ENCODE measurements around the gene PCK1.

PCK1 gene

DNA sequence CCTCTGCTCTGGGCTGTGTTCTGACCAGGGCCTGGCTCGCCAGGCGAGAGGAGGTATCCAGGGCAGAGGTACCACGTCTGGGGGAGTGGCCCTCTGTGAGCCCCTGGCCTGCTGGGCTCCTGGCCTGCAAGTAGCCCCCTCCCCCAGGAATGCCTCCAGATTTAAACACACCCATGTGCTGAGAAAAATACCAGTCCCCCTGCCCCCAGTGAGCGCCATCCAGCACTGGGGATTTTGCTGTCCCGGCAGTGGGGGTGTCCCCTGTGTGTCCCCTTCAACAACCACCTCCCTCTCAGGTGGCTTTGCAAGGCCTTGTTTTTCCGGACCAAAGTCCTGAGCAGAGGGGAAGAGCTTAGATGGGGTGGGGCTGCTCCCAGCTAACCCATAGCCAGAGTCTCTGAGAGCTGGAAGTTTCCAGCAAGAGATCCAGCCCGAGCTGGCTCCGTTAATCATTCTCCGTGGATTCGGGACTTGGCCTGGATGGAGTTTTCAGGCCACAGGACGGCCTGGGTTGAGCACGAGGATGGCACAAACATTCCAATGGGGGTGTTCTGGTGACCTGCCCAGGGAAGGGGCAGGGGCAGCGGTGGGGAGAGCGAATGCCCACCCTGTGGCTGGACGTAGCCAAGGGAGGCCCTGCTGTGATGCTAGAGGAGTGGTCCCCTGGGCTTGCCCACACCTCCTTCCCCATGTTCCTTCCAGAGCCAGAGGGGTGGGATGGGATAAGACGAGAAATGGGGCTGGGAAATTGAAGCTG lies 29.0 kb downstream of the PCK1 start:
- DNase-seq, result no peak

- no peak for DNase-seq
Measured at GRCh38 chr20:57590485-57591288, 29.8 kb downstream of the PCK1 start.

DNA sequence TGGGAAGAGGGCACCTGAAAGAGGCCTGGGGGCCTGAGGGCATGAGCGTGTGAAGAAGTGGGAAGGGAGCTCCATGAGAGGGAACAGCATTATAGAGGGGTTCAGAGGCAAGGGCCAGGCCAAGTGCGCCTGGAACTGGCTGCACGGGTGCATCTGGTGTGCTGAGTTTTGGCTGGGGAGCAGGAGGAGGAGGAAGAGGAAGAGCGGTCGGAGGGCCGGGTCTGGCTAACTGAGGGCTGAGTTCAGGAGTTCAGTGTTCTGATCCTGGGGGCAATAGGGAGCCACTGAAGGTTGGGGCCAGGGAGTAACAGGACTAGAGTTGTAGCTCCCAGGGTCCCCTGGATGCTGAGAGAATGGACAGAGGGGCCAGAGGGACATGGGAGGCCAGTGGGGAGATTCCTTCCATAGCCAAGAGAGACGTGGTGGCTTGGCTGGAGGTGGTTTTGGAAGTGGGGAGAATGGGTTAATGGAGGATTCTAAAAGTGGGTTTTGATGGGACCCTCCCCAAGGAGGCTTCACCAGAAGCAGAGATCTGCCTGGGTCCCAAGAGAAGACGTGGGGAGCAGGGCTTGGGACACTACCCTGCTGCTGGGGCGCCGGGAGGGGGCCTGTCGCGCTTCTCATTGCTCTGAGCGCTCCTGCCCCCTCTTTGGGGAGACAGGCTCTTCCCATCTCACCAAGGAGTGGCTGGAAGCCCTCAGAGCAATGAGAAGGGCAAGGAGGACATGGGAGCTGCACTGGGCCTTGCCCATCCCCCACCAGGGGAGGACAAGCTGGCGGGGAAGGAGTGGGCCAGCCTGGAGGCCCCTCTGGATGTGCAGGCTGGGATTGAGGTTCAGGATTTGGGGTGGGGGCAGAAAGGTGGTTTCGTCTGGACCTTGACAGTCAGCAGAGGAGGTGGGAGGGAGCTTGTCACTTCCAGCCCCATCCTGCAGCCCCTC lies 30.6 kb downstream of the PCK1 start:
- DNase-seq, result no peak

DNA sequence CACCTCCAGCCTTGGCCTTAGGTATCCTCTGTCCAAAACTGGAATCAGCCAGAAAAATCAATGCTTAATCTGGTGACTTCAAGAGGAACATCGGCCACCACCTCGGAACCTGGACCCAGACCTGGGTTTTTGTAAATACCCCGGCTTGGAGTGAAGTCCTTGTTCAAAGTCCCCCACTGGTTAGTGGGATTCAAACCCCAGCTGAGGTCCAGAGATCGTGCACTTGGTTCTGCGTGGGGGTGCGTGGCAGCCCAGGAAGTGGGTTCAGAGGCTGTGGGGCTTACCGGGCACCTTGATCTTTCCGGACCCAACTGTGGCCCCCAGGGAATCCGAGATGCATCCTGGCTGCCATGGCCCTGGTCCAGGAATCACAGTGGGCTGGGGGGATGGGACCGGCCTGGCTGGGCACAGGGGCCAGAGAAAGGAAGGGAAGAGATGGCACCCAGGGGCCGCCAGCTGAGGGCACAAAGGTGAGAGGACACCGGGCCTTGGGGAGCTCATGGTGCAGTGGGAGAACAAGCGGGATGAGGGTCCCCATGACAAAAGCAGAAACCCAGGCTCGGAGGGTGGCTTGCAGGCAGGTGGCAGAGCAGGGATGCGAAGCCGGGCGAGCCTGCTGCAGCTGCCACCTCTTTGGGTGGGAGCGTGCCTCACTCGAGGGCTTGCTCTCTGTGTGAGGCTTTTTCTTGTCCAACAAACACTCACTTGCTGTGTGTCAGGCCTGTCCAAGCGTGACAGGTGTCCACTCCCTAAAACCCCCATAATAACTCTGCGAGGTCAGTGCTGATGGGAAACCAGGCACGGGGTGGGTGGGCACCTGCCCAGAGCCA lies 31.6 kb downstream of the PCK1 start:
- no peak for DNase-seq

GRCh38 chr20:57593134-57593886 lies 32.4 kb downstream of the PCK1 start:
- peak; percentile 49 for DNase-seq

- DNase-seq, result peak; percentile 63
Measured at GRCh38 chr20:57594092-57594951, 33.4 kb downstream of the PCK1 start.

DNA sequence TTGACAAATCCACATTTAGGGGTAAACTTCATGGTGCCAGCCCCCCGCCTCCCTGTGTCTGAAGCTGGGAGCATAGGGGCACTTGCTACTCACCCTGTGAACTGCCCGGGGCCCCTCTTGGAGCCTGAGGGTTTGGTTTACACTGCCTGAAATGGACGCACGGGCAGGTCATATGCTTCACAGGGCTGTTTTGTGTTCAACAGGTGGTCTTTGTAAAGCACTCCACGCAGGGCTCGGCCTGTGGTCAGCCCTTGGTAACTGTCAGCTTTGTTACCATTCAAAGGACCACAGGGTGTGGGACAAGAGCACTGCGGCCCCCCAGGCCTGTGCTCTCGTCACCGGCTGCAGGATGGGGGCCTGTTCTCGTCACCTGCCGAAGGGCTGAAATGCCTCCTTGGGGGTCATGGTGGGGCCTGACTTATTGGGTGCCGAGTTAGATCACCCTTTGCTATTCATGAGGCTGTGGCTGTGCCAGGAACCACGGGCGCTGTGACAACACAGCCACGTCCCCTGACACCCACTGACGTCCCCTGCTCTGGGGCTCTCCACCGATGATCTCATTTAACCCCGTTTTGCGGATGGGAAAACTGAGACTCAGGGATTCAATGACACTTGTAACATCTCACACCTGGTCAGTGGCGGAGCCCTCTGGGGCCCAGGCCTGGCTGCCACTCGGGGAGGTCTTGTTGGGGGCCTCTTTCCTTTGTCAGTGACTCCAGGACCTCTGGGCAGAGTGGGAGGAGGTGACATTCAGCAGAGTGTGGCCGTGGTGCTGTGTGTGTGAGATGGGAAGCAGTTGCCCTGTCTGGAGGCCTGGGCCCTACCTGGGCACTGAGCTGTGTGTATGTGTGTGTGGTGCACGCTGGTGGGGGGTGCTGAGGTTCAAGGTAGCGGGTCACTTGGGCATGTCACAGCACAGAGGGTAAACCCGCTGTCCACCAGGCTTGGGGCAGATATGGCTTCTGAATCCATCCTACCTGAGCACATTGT lies 34.4 kb downstream of the PCK1 start:
- no peak for DNase-seq

DNA sequence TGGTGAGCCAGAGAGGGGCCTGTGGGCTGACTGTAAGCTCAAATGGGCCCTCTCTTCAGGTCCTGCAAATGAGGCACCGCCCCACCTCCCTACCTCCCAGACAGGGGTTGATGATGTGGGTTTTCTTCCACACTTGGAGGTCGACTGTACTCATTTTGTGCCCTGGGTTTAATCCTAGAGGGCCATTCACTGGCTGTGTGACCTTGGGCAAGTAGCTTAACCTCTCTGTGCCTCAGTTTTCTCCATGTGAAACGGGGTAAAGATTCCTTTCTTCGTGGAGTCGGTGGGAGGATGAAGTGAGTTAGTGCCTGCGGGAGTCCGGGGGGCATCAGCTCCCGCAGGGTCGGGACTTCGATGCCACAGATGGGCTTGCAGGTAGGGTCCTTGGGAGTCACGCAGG lies 35.4 kb downstream of the PCK1 start:
- DNase-seq, result no peak

GRCh38 chr20:57596998-57597939 lies 36.4 kb downstream of the PCK1 start:
- peak; percentile 77 for DNase-seq

GRCh38 chr20:57598060-57598459 lies 37.1 kb downstream of the PCK1 start:
- DNase-seq, result no peak

DNA sequence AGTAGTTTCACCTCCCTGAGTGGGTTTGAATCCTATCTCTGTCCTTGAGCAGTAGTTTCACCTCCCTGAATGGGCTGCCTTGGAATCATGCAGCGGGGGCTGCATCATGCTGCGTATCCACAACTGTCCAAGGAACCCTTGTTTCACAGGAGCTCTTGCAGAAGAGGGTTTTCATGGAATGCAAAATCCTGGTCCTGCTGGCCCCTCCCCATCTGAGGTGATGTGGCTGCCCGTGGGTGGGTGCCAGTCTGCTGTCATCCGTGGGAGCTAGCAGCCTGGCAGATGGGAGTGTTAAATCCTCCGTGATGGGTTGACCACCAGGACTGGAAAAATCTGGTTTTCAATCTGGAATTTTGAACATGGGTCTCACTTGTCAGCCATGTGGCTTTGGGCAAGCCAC lies 37.6 kb downstream of the PCK1 start:
- DNase-seq, result no peak

DNA sequence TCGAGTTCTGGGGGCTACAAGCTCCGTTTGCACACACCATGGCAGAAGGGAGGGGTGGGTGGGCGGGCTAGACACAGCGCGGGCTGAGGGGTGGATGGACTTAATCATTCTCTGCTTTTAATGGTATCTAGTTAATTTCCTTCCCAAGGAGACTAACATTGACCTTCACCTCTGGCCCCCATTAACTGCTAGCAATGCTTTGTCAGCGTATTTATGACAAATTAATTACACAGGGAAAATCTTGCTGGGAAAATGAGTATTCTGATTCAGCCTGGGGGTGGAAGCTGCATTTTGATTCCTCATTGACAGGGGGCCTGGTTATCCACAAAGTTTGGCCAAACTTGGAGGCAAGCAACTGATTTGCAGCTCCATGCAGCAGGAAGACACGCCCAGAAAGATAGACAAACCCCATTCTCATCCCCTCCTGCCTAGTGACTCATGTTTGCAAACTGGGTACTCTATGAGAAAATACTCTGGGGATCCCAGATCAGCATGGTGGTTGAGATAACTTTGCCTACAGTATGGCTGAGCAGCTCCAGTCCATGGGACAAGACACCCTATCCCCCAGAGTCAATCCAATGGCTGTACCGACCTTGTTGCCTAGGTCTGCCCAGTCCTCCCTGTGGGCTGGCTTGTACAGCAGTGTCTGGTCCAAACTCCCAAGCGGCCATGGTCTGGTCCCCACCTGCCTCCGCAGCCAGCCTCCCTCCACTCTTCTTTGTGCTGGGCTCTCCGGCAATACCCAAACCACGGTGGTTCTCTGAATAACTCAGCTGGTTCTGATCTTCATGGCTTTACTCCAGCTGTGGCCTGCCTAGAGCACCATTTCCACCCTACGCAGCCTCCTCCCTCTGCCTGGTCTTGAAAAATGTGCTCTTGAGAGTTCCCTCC lies 39.7 kb downstream of the PCK1 start:
- no peak for DNase-seq

- no peak for DNase-seq
Measured at GRCh38 chr20:57601211-57601570, 40.3 kb downstream of the PCK1 start.

- DNase-seq, result no peak
Measured at GRCh38 chr20:57601737-57602136, 40.8 kb downstream of the PCK1 start.

GRCh38 chr20:57603120-57603519 lies 42.2 kb downstream of the PCK1 start:
- DNase-seq, result no peak

GRCh38 chr20:57605045-57605444 lies 44.1 kb downstream of the PCK1 start:
- no peak for DNase-seq

GRCh38 chr20:57605878-57606277 lies 45.0 kb downstream of the PCK1 start:
- no peak for DNase-seq

All from RPMI8226 (cell line).